ENCODE data around the gene PID1.

DNA sequence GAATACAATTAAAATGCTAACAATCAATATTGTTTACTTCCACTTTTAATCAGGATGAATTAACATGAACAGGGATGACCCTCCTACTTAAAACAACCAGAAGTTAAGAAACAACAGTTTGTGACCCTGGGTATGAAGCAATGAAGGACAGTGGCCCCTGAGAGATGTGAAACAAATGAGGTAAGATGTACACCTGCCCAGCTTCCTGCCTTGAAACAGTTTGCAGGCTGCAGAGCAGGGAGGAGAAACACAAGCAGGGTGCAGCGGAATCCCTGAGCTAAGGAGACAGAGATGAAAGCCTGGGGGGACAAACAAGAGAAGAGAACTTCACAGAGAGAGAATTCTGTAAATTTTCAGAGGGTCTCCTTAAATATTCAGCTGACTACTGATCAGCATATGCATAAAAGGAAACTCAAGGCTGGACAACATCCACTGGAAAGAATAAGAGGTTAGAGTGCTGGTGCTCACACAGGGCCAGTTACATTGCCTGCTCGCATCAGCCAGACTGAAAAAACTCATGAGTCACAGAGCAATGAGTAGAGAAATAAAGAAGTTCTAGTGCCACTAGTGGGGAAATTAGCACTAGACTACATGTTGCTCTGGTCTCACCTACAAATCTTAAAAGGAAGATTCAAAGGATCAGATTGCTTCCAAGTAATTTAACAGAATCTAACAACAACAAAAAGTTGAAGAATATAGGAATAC is 106.4 kb downstream of the PID1 start:
- TF ChIP-seq, protein P1, sequence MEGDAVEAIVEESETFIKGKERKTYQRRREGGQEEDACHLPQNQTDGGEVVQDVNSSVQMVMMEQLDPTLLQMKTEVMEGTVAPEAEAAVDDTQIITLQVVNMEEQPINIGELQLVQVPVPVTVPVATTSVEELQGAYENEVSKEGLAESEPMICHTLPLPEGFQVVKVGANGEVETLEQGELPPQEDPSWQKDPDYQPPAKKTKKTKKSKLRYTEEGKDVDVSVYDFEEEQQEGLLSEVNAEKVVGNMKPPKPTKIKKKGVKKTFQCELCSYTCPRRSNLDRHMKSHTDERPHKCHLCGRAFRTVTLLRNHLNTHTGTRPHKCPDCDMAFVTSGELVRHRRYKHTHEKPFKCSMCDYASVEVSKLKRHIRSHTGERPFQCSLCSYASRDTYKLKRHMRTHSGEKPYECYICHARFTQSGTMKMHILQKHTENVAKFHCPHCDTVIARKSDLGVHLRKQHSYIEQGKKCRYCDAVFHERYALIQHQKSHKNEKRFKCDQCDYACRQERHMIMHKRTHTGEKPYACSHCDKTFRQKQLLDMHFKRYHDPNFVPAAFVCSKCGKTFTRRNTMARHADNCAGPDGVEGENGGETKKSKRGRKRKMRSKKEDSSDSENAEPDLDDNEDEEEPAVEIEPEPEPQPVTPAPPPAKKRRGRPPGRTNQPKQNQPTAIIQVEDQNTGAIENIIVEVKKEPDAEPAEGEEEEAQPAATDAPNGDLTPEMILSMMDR (conservative IDR thresholded peaks at IDR 0.05), result no peak
- no peak for TF ChIP-seq EZH2 (IDR thresholded peaks at IDR 0.05; ENCODE audit: low read depth)

Data from PC-9 (cell line).